Uterus (tissue), 2 donors: ENCODE data around the gene TULP3.

Experiments used
- POLR2A ChIP-seq, 2 donors: fragments of 450-650 bp; IDR thresholded peaks; one replicate each; pipeline ENCODE4 v1.6.1; 2016; ENCODE audit warnings: antibody characterized with exemption in 2 of 2, mild to moderate bottlenecking in 1 of 2, moderate library complexity in 1 of 2
- TF ChIP-seq, protein P1 (sequence below), 4 experiments: fragments of 200-600 bp in 2 of 4; fragments of 450-650 bp in 2 of 4; sonication (generic) in 2 of 4; IDR thresholded peaks; one replicate each; pipeline ENCODE4 v1.5.1; 2016 to 2019; ENCODE audit warnings: antibody characterized with exemption in 4 of 4, mild to moderate bottlenecking in 2 of 4, moderate library complexity in 1 of 4

DNA sequence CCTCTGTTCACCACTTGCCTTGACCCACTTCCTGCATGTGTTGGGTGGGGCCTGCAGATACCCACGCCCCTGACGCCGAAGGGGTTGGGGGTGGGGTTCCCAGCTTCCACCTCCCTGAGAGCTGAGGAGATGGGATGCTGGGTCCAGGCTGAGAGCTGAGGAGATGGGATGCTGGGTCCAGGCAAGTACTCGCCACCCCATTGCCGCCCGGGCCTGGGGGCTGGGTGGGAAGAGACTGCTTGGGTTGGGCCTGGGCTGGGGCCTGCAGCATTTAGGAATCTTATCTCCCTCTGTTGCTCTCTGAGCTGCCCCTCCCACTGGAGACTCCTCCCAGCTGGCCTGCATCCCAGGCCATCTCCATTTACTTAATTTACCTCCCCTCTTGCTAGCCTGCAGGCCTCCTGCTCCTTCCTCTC, 85.9 kb downstream of the TULP3 start:
- TF ChIP-seq, protein P1, sequence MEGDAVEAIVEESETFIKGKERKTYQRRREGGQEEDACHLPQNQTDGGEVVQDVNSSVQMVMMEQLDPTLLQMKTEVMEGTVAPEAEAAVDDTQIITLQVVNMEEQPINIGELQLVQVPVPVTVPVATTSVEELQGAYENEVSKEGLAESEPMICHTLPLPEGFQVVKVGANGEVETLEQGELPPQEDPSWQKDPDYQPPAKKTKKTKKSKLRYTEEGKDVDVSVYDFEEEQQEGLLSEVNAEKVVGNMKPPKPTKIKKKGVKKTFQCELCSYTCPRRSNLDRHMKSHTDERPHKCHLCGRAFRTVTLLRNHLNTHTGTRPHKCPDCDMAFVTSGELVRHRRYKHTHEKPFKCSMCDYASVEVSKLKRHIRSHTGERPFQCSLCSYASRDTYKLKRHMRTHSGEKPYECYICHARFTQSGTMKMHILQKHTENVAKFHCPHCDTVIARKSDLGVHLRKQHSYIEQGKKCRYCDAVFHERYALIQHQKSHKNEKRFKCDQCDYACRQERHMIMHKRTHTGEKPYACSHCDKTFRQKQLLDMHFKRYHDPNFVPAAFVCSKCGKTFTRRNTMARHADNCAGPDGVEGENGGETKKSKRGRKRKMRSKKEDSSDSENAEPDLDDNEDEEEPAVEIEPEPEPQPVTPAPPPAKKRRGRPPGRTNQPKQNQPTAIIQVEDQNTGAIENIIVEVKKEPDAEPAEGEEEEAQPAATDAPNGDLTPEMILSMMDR (IDR thresholded peaks at IDR 0.05), result no peak
- no peak for TF ChIP-seq POLR2A (IDR thresholded peaks at IDR 0.05)
